Esophagus muscularis mucosa (tissue), 4 donors: ENCODE results near the gene CBFA2T2. TPM values are rescaled to one million over a fixed set of nuclear protein-coding genes. Genes with fewer than 3 reads are reported as not detected.

Source experiments
- DNase-seq: peaks from one replicate; pipeline ENCODE4 v3.0.0-alpha.2; 2017; ENCODE audit errors: extremely low spot score
- H3K27ac ChIP-seq, 4 donors: fragments of 200-600 bp; sonication (generic); replicated peaks in 1 of 4; 1 replicate in 3 of 4; 2 replicates in 1 of 4; pipeline ENCODE4 v1.5.1; 2016 to 2019; ENCODE audit warnings: mild to moderate bottlenecking in 1 of 4
- H3K27me3 ChIP-seq, 4 donors: fragments of 200-600 bp; sonication (generic); one replicate each; pipeline versions ENCODE4 v1.5.1 to v1.6.0; 2016 to 2019
- H3K36me3 ChIP-seq, 4 donors: fragments of 200-600 bp; sonication (generic); one replicate each; pipeline ENCODE4 v1.5.1; 2016 to 2019
- H3K4me1 ChIP-seq, 4 donors: fragments of 200-600 bp; sonication (generic); one replicate each; pipeline ENCODE4 v1.5.1; 2016 to 2019
- H3K4me3 ChIP-seq, 4 donors: fragments of 200-600 bp; sonication (generic); 1 replicate in 2 of 4; 2 replicates in 2 of 4; pipeline ENCODE4 v1.5.1; 2016 to 2019; ENCODE audit warnings: mild to moderate bottlenecking in 4 of 4, moderate library complexity in 1 of 4
- H3K9me3 ChIP-seq, 4 donors: fragments of 200-600 bp; sonication (generic); 1 replicate in 3 of 4; 2 replicates in 1 of 4; pipeline ENCODE4 v1.5.1; 2016 to 2019
- CTCF ChIP-seq, 3 experiments: fragments of 200-600 bp in 2 of 3; fragments of 450-650 bp in 1 of 3; sonication (generic) in 2 of 3; IDR thresholded peaks; one replicate each; pipeline ENCODE4 v1.5.1; 2017 to 2019; ENCODE audit warnings: antibody characterized with exemption in 3 of 3, mild to moderate bottlenecking in 2 of 3, moderate library complexity in 1 of 3
- EP300 ChIP-seq: sonication (generic); formaldehyde crosslinking; IDR thresholded peaks from one replicate; pipeline ENCODE4 v1.6.1; 2017; ENCODE audit warnings: antibody characterized with exemption
- POLR2A ChIP-seq: fragments of 450-650 bp; IDR thresholded peaks from one replicate; pipeline ENCODE4 v1.6.1; 2017; ENCODE audit warnings: antibody characterized with exemption, moderate library complexity, mild to moderate bottlenecking, low read depth
- POLR2AphosphoS5 ChIP-seq, 2 donors: sonication (generic); formaldehyde crosslinking; IDR thresholded peaks; one replicate each; pipeline ENCODE4 v1.6.1; 2017; ENCODE audit warnings: antibody characterized with exemption in 2 of 2
- WGBS: methylation state at CpG from one replicate; pipeline ENCODE4 v1.1.5; 2018; 5-methylcytosine and 5-hydroxymethylcytosine counted together
- intact Hi-C: fragments of 100-400 bp; cut with DNase I; formaldehyde crosslinking; loops from one replicate; pipeline ENCODE4 v1.15.1; 2023
- total RNA-seq, 4 donors: library from RNA; depleted of rRNA; stranded (reverse); fragments of >200 nt; gene quantifications; one replicate each; pipeline versions ENCODE4 v1.1.0 to v1.2.1, GENCODE V29; 2016

CBFA2T2 gene
- total RNA-seq, 4 donors from 2014 or later, result 11.3 to 17.7 (median 14.6) TPM

- H3K36me3 ChIP-seq, result peaks cover 0 to 30% (median 23%) of the 10 kb centered on the region in 4 donors
- no peak for TF ChIP-seq EP300
- peak in 2 of 3 experiments; percentile 36 to 44 for TF ChIP-seq CTCF (IDR thresholded peaks at IDR 0.05)
- peak; percentile 94 to 95 for TF ChIP-seq POLR2AphosphoS5 (IDR thresholded peaks at IDR 0.05)
- peak; percentile 49 for TF ChIP-seq POLR2A
- H3K4me1 ChIP-seq, result peaks cover 40 to 63% (median 51%) of the 10 kb centered on the region in 4 donors
- H3K9me3 ChIP-seq, result no peaks in the 10 kb centered on the region
- DNase-seq, result peak; percentile 99
- peak within 1 kb of the TSS; percentile 58 to 71 (median 70) for H3K4me3 ChIP-seq
- WGBS, result 1% methylated on average over 22 of the region's 50 CpGs
- intact Hi-C loops, result no loop called here
- peak within 1 kb of the TSS; percentile 85 to 95 (median 92) for H3K27ac ChIP-seq
- no peaks in the 10 kb centered on the region for H3K27me3 ChIP-seq
Measured at GRCh38 chr20:33666293-33667244, 176.7 kb downstream of the CBFA2T2 start, which contains the start of gene ACTL10. TSS of gene ACTL10 (plus strand) at chr20:33666943. CDS start at chr20:33667498, 555 bp downstream.

- no peak for DNase-seq
- H3K27ac ChIP-seq, result peak overlapping the region; percentile 85 to 95 (median 92)
- peak overlapping the region; percentile 58 to 71 (median 70) for H3K4me3 ChIP-seq
- intact Hi-C loops, result no loop called here
- no peaks in the 10 kb centered on the region for H3K9me3 ChIP-seq
- H3K4me1 ChIP-seq, result peaks cover 41 to 70% (median 55%) of the 10 kb centered on the region in 4 donors
- peaks cover 0 to 33% (median 23%) of the 10 kb centered on the region in 4 donors for H3K36me3 ChIP-seq
- WGBS, result no CpG with 5 or more reads among the region's 55 CpGs
- H3K27me3 ChIP-seq, result no peaks in the 10 kb centered on the region
- TF ChIP-seq POLR2AphosphoS5 (IDR thresholded peaks at IDR 0.05) (no peak), CTCF (IDR thresholded peaks at IDR 0.05) (no peak), POLR2A (no peak), EP300 (no peak)
Measured at GRCh38 chr20:33667245-33667675, 177.4 kb downstream of the CBFA2T2 start.

- peak overlapping the region; percentile 58 to 71 (median 70) for H3K4me3 ChIP-seq
- H3K27ac ChIP-seq, result peak overlapping the region; percentile 85 to 95 (median 92)
- peaks cover 0 to 33% (median 23%) of the 10 kb centered on the region in 4 donors for H3K36me3 ChIP-seq
- H3K9me3 ChIP-seq, result no peaks in the 10 kb centered on the region
- DNase-seq, result peak; percentile 94
- H3K4me1 ChIP-seq, result peaks cover 43 to 71% (median 57%) of the 10 kb centered on the region in 4 donors
- intact Hi-C loops, result loop anchor here (1.0 kb wide), 1 partner anchor 211 kb away; no protein-coding TSS in a partner anchor
- TF ChIP-seq EP300 (no peak), POLR2A (no peak), CTCF (IDR thresholded peaks at IDR 0.05) (peak; percentile 96 to 99 (median 96)), POLR2AphosphoS5 (IDR thresholded peaks at IDR 0.05) (peak; percentile 26 to 77)
- 0% methylated on average over 1 of the region's 47 CpGs for WGBS
- no peaks in the 10 kb centered on the region for H3K27me3 ChIP-seq
Measured at GRCh38 chr20:33667676-33668465, 178.0 kb downstream of the CBFA2T2 start.

GRCh38 chr20:33668466-33669155 lies 178.7 kb downstream of the CBFA2T2 start:
- Histone ChIP-seq H3K27me3 (no peaks in the 10 kb centered on the region), H3K9me3 (no peaks in the 10 kb centered on the region), H3K27ac (peak overlapping the region; percentile 85 to 95 (median 92)), H3K4me3 (peak overlapping the region in 1 of 4 donors; percentile 71), H3K4me1 (peaks cover 46 to 72% (median 59%) of the 10 kb centered on the region in 4 donors), H3K36me3 (peaks cover 0 to 33% (median 23%) of the 10 kb centered on the region in 4 donors)
- no peak for DNase-seq
- intact Hi-C loops, result loop anchor here (1.0 kb wide), 1 partner anchor 211 kb away; no protein-coding TSS in a partner anchor
- 82% methylated on average over 13 of the region's 13 CpGs for WGBS
- TF ChIP-seq CTCF (IDR thresholded peaks at IDR 0.05), result no peak
- no peak for TF ChIP-seq POLR2A
- no peak for TF ChIP-seq POLR2AphosphoS5 (IDR thresholded peaks at IDR 0.05)
- TF ChIP-seq EP300, result no peak
